Panc1 (cell line): ENCODE data around the gene SETD1A.

Source experiments
- CTCF ChIP-seq: fragments of 450-650 bp; IDR thresholded peaks from 2 replicates; pipeline ENCODE4 v1.5.1; 2017; ENCODE audit warnings: mild to moderate bottlenecking
- POLR2AphosphoS5 ChIP-seq: IDR thresholded peaks from 2 replicates; pipeline ENCODE4 v1.6.1; 2012; ENCODE audit warnings: mild to moderate bottlenecking, low read depth, low read length, moderate library complexity

- TF ChIP-seq CTCF (no peak), POLR2AphosphoS5 (peak; percentile 93)
Measured at GRCh38 chr16:30948667-30949649, 8.6 kb upstream of the SETD1A start, which contains the start of gene ORAI3.
